Endometrial microvascular endothelial cells (primary cell): ENCODE measurements around the gene GRIK3. TPM values are rescaled to one million over a fixed set of nuclear protein-coding genes. Genes with fewer than 3 reads are reported as not detected.

ENCODE experiments used
- in situ Hi-C: cut with HindIII; loops from 2 replicates; pipeline ENCODE4 v1.10.0; 2017; ENCODE audit warnings: low sequenced_read_pairs, low pct_unique_long_range_greater_than_20kb; ENCODE audit errors: inconsistent ontology term
- total RNA-seq: library from RNA; depleted of rRNA; stranded (reverse); fragments of >200 nt; gene quantifications from one replicate; pipeline ENCODE4 v1.2.3, GENCODE V29; 2015; ENCODE audit errors: inconsistent ontology term

GRIK3 gene
- total RNA-seq, 1 donor from 2014 or later, result not detected

DNA sequence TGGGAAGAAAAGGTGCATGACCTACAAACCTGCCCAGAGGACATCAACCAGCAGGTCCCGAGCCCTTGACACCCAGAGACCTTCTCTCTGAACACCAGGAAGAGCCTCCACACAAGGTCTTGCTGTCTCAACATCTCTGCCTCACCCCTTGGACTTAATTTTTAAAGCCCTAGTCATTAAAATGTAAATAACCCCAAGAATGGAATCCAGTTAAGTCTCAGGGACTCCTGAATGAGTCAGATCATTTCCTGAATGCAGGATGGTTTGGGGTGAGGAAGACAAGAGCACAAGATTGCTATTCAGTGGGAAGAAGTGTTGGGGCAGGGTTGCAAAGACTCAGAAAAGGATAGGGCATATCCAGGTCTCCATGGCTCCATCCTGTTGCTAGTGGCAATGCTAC lies 17.8 kb upstream of the GRIK3 start:
- in situ Hi-C loops, result no loop called here

DNA sequence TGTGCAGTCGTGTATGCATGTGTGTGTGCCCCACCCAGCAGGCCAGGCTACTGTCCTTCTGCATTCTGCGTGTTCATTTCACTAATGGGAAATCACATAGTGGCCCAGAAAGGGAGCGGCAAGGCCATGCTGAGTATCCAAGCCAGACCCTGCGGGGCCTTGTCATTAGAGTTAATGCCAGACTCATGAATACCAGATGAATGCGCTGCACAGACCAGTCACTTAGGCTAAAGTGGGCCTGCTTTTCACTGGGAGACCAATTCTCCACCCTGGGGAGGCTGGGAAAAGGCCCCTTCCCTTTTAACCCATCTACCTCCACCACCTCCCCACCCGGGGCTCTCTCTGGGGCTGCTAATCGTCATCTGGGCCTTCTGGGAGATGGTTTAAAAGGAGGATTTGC lies 17.0 kb upstream of the GRIK3 start:
- in situ Hi-C loops, result no loop called here

DNA sequence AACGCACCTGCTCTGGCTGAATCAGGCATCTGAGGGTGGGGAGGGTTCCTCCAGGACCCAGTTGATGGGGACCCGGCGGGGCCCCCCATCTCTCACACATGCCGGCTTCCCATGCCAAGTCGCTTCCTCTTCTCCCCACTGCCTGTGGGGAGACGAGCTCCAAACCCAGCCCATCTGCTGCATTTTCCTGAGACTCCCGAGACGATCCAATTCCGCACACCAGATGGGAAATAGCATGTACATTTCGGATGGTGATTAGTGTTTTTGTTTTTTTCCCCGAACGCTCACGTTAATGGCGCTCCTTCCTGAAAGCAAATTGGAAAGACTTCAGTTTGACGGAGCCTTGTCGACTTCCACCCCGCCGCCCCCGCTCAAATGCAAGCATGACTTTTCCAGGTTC lies 13.2 kb upstream of the GRIK3 start:
- in situ Hi-C loops, result no loop called here

DNA sequence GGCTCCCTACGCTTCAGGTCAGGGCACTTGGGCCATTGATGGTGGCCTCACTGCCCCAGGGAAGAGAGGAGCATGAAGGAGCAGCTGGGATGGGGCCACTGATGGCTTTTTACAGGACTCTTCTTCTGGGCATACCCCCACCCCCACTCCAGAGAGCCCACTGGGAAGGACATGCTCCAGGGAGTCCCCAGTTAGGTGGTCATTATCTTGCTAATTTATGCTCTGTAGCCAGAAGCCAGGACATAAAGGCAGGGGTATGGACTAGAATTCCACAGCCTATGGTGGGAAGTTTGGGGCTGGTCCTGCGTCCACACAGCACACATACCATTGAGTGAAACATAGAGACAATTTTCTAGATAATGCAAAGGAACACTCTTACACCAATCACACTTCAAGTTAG lies 8.8 kb upstream of the GRIK3 start:
- in situ Hi-C loops, result no loop called here

DNA sequence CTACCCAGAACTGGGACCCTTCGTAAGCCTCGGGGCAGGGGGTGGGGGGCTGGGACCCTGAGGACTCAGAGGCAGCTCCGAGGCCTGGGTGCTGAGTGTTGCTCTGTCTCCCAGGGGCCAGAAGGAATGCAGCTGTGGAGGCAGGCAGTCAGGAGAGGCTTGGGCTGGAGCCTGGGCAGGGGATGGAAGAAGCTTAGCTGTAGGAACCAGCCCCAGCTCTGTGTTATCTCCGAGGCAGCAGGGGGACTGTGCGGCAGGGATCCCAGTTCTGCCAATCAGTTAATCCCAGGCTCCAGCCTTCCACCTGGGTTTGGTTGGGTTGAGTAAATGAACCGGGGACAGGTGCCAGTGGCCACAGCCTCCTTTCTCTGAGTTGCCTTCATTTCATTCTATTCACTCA lies 8.2 kb upstream of the GRIK3 start:
- in situ Hi-C loops, result no loop called here

DNA sequence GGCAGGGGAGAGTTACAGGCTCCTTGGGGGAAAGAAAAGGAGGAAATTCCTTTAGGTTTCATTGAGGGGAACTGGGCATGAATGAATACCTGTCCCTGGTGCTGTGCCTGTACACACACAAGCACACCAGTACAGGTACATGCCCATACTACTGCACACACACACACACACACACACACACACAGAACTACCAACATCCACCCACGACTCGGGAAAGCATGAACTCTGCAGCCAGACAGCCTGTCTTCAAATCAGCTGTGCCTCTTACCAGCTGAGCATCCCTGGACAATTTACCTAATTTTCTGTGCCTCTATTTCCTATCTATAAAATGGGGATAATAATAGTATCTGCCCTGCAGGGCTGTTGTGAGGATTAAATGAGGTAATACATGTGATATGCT lies 7.2 kb upstream of the GRIK3 start:
- in situ Hi-C loops, result no loop called here

DNA sequence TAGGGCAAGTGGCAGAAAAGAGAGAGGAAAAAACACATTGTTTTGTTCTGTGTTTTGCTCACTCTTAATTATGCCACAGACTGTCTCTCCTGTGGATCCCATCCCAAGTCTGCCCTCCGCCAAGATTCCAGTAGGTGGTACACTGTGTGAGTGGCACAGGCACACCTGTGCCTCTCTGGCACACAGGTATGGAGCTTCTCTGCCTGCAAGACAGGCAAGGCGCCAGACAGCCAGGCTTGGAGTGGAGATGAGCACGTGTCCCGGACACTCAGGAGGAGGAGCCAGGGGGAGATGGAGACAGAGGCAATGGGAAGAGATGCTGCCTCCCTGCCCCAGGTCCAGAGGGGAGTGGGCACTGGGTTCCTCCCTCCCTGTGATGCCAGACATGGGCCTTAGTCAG lies 6.5 kb upstream of the GRIK3 start:
- in situ Hi-C loops, result no loop called here

DNA sequence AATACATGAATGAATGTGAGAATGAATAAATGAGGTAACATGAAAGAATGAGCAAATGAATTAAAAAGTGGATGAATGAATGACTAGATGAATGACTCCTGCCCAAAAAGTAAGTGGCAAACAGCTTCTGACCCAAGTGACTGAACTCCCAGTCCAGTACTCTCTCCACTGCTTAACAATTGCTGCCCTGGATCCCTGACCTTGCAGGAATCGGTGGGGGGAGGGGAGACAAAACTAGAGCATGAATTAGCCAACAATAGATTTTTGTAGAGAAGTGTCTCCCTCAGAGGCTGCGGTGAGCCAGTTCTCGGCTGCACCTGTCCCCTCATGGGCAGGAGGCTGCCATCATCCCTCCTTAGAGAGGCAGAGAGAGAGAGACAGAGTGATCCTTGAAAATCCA lies 5.9 kb upstream of the GRIK3 start:
- in situ Hi-C loops, result no loop called here

DNA sequence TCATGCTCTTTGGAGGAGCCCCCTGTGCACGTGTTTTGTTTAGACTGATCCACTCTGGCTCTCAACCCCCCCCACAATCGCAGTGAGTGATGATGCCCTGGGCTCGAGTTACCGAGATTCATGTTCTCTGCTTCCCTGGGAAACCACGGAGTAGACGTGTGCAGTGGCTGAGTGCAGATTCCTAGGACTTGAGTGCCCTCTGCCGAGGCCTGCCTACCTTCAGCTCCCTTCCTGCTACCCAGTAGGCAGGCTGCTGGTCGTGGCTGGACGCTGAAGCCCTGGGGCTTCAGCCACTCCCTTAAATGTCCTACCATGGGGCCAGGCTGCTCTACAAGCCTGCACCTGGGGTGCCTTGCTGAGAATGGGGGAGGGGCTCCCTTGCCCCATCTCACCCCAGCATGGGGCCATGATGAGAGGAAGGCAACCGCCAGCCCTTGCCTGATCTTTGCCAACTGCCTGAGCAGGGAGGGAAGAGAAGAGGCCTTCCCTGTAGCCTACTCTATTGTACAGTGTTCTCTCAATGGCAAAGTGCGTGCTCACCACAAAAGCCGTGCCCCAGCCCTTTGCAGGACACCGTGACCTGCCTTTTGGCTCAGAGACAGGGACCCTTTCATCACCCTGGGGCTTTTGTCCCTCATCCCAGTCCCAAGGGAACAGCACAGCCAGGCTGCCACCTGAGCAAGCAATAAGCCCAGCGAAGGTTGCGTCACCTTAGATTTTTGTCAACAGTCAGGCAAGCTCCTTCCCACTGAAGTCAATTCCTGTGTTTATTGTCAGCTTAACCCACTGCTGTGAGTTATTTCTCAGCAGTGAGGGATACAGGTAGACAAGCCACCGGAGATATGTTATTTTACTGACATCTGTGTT lies 4.1 kb upstream of the GRIK3 start:
- in situ Hi-C loops, result no loop called here

DNA sequence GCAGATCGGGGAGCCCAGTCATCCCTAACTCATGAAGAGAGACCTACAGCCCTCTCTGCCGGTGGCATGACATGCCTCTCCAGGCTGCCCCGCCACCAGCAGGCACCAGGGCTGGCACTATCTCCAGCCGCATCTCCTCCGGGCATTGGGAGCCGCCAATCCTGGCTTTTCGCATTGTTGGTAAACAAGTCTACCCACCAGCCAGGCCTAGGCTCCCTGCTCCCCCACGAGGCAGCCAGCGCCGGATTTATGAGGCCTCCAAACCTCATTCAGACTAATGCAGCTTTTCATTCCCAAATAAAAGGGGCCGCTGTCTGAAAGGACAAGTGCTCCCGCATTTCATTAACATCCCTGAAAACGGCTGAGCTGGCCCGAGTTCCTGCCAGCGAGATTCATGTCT lies 3.4 kb upstream of the GRIK3 start:
- in situ Hi-C loops, result no loop called here

DNA sequence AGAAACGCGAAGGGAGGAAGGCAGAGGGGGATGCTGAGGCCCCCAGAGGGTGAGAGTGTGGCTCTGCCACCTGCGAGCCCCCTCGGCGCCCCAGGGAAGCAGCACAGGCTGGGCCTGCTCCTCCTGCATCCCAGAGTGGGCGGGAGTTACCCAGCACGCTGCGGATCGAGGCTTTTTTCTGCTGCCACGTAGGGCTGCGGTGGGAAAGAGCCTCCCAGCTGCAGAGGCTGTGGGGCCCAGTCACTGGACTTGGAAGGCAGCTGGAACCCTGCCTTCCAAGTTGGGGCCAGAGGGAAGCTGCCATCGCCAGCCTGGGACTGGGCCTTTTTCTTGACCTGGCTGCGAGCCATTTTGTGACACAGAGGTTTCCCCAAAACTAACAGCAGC lies 2.3 kb upstream of the GRIK3 start:
- in situ Hi-C loops, result no loop called here

DNA sequence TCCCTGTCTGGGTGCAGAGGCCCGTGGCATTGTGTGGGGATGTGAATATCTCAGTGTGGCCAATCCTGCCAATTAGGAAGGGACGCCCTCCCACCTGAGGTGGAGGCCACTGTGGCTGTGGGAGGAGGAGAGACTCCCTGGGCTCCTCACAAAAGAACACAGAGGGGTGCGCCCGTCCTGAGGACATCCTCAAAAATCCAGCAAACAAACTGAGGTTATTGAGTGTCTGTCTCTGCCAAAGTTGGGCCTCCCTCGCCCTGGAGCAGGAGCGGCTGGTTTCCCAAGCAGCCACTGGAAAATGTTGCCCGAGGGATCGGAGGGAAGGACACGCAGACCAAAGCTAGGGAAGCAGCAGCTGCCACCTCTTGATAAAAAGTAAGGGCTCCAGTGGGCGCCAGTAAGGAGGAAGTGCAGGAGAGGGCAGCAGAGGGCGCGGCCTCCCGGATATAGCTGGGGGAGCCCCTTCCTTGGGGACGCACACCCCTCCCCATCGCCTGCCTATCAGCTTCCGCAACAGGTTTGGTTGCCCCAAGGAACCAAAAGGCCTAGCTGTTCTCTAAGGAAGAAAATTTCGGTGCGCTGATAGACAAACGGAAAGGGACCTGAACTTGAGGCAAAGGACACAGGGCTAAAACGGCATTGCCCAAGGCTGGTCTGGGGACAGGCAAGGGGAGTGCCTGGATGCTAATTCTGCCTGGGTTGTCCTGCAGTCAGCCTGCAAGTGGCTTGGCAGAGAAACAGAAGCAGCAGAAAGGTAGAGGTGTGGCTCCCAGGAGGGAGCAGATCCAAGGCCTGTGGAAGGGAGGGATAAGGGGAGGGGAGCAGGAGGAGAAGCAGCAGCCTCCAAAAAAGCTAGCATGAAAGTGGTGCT lies 1.7 kb upstream of the GRIK3 start:
- in situ Hi-C loops, result no loop called here

DNA sequence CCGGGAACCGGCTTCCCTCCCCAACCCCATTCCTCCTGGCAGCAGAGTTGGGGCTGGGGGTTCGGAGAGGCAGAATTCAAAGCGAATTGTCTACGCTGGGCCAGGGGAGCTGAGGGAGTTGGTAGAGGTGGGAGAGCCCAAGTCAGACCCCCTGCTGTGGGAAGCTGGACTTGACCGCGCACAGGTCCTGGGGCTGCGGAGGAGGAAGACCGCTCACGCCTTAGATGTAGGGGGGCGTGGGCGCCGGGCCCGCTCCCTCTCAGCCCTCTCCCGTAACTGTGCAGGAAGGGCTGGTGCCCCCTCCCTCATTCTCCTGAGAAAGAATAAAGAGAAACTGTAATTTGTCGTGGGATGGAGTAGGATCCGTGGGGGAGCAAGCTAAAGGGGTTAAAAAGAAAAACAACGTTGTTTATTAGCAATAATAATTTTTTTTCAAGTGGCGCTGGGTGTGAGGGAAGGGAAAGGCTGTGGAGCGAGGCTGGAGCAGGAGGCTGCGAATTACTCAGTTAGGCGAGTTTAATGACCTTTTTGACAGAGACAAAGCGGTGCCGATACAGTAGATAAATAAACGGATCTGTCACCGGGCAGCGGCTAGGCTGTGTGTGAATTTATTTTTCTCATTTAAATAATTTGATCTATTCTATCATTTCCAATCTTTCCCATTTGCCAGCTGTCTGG lies 838 bp upstream of the GRIK3 start:
- in situ Hi-C loops, result no loop called here

DNA sequence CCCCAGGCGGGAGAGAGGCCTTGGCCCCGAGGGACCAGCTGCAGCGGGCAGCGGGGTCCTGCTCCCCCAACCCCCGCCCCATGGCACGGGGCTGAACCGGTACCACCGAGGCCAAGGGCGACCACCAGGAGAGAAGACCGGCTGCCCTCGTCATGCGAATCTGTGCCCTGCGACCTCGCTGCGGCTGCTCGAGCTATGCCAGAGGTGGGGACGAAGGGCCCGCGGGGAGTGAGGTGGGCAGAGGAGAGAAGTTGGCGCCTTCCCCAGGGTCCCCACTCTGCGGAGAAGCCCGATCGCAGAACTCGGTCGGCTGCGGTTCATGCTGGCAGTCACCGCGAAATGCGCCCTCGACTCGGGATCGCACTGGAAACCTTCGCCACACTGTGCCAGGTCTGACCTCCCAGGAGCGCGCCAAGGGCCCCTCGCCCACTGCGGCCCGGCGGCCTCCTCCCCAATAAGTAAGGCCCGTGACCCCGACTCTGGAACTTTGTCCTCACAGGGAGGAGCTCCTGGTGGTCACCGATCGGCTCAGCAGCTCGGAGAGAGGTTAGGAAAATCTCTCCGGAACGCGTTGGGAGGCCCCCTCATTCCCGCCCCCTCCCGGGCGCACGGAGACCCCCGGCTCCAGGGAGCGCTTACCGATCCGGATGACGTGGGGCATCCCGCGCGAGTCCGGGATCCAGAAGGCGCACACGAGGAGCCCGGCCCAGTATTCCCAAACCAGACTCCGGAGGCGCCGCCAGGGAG lies 787 bp downstream of the GRIK3 start:
- in situ Hi-C loops, result no loop called here

DNA sequence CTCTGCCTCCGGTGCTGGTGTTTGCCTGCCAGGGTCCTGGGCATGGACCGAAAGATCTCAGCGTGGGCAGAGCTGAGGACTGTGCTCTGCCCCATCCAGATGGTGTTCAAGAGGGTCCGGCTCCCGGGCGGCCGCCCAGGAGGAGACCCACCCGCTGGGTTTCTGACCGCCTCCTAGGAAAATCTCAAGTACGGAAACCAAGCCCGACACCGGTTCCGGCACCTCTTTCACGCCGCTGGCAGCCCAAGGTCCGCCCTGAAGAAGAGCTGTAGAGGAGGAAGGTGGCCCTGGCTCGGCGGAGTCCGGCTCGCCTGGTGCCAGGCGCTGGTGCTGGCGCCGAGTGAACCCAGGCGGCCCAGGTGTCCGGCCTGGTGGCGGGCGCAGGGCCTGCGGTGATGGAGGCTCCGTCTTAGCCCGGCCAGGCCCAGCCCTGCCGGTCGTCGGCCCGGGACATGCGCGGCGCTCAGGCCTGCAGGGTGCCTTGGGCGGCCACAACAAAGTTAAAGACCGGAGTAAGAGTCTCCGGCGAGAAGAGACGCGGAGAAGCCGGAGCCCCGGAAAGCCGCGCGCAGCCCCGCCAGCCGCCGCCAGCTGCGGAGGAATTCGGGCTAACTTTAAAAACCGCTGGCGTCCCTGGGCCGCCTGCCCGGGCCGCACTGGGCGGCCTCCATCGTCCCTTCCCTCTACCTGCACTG lies 1.5 kb downstream of the GRIK3 start:
- in situ Hi-C loops, result no loop called here

DNA sequence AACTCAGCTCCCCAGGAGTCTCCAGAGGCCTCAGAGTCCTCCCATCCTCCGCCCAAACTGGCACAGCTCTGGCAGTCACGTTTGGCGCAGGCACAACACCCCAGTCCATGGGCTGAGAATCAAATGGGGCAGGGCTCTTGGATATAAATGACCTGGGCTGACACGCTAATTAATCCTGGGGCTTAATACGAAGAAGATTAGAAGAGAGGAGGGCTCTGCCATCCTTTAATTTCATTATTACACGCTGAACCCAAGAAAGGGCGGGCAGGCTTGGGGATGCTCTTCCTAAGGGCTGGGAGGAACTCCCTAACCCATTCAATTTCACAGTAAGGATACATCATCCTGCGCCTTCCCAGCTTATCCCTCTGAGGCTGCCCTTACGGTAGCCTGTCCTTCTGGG lies 2.4 kb downstream of the GRIK3 start:
- in situ Hi-C loops, result no loop called here

DNA sequence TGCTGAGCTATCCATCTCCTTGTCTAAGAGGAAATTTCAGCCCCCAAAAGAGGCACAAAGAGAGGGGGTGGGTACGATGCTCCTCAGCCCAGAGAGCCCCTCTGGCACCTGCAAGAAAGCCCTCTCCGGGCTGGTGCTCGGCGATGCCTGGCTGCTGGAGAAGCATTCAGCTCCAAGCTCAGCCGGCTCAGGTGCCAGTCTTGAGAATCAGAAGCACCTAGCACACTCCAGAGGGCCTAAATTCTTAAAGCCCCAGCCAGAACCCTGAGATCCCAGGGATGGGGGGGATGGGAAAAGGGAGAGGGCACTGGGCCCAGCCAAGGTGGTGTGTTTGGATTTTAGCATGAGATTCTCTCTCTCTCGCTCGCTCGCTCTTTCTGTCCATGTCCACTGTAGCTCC lies 2.9 kb downstream of the GRIK3 start:
- in situ Hi-C loops, result no loop called here

DNA sequence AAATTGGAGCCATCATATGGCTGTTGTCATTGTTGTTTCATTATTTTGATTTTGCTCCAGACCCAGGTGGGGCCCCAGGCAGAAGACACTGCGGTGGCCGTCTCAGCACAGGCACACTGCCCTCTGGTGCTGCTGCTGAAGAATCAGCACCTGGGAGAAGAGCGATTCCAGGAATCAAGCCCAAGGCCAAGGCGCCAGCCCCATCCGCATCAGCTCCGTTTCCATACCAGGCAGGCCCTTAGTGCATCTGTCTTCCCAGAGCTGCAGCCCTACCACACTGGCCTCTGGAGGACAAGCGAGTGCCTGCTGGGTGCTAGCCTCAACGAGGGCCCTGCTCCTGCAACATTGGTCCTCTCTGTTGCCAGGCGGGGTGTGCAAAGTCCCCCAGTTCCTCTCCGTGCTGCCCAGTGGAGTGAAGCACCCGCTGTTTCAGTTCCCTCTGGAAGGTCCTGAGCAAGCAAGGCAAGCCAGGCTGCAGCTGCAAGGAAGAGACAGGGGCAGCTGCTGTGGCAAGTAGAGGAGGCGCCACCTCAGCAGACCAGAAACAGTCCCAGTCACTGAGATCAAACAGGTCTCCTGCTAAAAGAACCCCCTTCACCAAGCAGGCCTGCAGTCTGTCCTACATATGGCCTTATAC lies 5.2 kb downstream of the GRIK3 start:
- in situ Hi-C loops, result no loop called here
